Measurements from ENCODE around the gene LRMDA. TPM values are rescaled to one million over a fixed set of nuclear protein-coding genes. Genes with fewer than 3 reads are reported as not detected.

LRMDA gene
- total and polyA plus RNA-seq, 2 of the 13 experiments (the other 11 are each of a cell fraction or from before 2014, with no cell fraction given) = 13.4 to 22.0 TPM

DNA sequence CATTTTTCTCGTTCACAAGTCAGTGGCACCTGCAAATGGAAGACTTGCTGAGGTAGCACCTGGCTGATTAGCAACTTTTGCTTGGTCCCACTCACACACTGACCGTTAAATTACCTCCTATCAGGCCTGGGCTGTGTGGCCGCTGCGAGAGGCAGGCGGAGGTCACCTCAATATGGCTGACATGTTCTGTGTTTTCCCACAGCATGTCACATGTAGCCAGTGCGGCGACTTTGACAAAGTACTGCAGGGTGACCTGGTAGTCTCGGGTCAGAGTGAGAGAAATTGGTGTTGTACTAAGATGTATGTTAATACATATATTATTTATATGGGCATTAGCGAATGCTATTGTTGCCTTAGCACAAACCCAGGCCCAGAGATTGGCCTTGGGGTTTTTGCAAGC, 307.5 kb downstream of the LRMDA start (continued):
- TF ChIP-seq, protein P1, sequence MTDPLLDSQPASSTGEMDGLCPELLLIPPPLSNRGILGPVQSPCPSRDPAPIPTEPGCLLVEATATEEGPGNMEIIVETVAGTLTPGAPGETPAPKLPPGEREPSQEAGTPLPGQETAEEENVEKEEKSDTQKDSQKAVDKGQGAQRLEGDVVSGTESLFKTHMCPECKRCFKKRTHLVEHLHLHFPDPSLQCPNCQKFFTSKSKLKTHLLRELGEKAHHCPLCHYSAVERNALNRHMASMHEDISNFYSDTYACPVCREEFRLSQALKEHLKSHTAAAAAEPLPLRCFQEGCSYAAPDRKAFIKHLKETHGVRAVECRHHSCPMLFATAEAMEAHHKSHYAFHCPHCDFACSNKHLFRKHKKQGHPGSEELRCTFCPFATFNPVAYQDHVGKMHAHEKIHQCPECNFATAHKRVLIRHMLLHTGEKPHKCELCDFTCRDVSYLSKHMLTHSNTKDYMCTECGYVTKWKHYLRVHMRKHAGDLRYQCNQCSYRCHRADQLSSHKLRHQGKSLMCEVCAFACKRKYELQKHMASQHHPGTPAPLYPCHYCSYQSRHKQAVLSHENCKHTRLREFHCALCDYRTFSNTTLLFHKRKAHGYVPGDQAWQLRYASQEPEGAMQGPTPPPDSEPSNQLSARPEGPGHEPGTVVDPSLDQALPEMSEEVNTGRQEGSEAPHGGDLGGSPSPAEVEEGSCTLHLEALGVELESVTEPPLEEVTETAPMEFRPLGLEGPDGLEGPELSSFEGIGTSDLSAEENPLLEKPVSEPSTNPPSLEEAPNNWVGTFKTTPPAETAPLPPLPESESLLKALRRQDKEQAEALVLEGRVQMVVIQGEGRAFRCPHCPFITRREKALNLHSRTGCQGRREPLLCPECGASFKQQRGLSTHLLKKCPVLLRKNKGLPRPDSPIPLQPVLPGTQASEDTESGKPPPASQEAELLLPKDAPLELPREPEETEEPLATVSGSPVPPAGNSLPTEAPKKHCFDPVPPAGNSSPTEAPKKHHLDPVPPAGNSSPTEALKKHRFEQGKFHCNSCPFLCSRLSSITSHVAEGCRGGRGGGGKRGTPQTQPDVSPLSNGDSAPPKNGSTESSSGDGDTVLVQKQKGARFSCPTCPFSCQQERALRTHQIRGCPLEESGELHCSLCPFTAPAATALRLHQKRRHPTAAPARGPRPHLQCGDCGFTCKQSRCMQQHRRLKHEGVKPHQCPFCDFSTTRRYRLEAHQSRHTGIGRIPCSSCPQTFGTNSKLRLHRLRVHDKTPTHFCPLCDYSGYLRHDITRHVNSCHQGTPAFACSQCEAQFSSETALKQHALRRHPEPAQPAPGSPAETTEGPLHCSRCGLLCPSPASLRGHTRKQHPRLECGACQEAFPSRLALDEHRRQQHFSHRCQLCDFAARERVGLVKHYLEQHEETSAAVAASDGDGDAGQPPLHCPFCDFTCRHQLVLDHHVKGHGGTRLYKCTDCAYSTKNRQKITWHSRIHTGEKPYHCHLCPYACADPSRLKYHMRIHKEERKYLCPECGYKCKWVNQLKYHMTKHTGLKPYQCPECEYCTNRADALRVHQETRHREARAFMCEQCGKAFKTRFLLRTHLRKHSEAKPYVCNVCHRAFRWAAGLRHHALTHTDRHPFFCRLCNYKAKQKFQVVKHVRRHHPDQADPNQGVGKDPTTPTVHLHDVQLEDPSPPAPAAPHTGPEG (CRISPR knock-in tag; IDR thresholded peaks at IDR 0.05) = no peak
- TF ChIP-seq, protein P2, sequence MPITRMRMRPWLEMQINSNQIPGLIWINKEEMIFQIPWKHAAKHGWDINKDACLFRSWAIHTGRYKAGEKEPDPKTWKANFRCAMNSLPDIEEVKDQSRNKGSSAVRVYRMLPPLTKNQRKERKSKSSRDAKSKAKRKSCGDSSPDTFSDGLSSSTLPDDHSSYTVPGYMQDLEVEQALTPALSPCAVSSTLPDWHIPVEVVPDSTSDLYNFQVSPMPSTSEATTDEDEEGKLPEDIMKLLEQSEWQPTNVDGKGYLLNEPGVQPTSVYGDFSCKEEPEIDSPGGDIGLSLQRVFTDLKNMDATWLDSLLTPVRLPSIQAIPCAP (CRISPR knock-in tag; IDR thresholded peaks at IDR 0.05; ENCODE audit: low read depth) = no peak
- TF ChIP-seq, protein P3, sequence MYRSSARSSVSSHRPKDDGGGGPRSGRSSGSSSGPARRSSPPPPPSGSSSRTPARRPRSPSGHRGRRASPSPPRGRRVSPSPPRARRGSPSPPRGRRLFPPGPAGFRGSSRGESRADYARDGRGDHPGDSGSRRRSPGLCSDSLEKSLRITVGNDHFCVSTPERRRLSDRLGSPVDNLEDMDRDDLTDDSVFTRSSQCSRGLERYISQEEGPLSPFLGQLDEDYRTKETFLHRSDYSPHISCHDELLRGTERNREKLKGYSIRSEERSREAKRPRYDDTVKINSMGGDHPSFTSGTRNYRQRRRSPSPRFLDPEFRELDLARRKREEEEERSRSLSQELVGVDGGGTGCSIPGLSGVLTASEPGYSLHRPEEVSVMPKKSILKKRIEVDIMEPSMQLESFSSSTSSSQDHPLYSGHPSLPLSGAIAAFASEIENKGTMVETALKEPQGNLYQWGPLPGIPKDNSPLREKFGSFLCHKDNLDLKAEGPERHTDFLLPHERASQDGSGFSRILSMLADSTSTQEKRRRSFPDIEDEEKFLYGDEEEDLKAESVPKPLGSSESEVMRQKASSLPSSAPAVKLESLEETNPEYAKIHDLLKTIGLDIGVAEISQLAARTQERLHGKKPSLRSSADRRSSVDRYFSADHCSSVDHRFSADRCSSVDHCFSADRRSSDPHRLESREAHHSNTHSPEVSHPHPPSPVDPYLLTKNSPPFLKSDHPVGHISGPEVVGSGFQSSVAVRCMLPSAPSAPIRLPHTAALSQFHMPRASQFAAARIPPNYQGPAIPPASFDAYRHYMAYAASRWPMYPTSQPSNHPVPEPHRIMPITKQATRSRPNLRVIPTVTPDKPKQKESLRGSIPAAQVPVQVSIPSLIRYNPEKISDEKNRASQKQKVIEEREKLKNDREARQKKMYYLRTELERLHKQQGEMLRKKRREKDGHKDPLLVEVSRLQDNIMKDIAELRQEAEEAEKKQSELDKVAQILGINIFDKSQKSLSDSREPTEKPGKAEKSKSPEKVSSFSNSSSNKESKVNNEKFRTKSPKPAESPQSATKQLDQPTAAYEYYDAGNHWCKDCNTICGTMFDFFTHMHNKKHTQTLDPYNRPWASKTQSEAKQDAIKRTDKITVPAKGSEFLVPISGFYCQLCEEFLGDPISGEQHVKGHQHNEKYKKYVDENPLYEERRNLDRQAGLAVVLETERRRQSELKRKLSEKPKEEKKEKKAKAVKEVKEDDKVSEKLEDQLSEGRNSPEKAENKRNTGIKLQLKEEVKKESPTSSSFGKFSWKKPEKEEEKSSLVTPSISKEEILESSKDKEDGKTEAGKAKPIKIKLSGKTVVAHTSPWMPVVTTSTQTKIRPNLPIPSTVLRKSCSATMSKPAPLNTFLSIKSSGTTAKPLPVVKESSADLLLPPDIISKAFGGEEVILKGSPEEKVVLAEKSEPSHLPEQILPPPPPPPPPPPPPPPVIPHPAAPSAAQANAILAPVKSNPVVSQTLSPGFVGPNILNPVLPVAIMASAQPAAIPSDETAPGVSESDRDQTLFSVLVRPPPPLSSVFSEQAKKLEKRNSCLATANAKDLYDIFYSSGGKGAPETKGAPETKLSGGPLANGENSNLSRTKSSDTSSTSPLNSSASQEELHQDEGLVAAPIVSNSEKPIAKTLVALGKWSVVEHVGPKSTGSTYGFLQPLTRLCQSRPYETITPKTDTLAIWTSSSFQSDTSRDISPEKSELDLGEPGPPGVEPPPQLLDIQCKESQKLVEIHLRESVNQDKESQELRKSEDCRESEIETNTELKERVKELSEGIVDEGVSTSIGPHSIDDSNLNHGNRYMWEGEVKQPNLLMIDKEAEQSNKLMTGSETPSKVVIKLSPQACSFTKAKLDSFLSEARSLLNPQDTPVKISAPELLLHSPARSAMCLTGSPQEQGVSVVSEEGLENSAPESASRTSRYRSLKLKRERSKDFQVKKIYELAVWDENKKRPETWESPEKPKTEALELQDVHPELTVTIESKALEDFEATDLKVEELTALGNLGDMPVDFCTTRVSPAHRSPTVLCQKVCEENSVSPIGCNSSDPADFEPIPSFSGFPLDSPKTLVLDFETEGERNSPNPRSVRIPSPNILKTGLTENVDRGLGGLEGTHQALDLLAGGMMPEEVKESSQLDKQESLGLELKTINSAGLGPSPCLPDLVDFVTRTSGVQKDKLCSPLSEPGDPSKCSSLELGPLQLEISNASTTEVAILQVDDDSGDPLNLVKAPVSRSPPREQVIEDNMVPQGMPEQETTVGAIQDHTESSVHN (CRISPR knock-in tag; IDR thresholded peaks at IDR 0.05) = no peak
- TF ChIP-seq IKZF1 (IDR thresholded peaks at IDR 0.05) (no peak), ZBTB7A (CRISPR knock-in tag; IDR thresholded peaks at IDR 0.05) (no peak), ZNF331 (CRISPR knock-in tag; IDR thresholded peaks at IDR 0.05) (no peak)
- TF ChIP-seq, protein P4, sequence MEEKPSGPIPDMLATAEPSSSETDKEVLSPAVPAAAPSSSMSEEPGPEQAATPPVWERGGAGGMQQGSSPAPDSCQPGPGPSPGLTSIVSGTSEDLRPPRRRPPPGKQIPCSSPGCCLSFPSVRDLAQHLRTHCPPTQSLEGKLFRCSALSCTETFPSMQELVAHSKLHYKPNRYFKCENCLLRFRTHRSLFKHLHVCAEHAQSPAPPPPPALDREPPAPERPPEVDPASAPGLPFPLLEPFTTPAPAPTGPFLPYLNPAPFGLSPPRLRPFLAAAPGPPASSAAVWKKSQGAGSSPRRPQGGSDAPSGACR (CRISPR knock-in tag; IDR thresholded peaks at IDR 0.05) = no peak
- TF ChIP-seq, protein P5, sequence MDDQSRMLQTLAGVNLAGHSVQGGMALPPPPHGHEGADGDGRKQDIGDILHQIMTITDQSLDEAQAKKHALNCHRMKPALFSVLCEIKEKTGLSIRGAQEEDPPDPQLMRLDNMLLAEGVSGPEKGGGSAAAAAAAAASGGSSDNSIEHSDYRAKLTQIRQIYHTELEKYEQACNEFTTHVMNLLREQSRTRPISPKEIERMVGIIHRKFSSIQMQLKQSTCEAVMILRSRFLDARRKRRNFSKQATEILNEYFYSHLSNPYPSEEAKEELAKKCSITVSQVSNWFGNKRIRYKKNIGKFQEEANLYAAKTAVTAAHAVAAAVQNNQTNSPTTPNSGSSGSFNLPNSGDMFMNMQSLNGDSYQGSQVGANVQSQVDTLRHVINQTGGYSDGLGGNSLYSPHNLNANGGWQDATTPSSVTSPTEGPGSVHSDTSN (CRISPR knock-in tag; IDR thresholded peaks at IDR 0.05; ENCODE audit: borderline replicate concordance) = no peak

Measured in HepG2 (cell line).